Activated naive CD4-positive, alpha-beta T cell (primary cell): ENCODE data around the gene GRM7.
"Not testable (repeated sequence)": the region's sequence is repeated elsewhere in the genome, so short reads cannot be mapped to it uniquely, and the experiment has no call there.

Experiments
- DNase-seq, 4 experiments: peaks; one replicate each; lab custom pipeline; 2025; lab: John Stamatoyannopoulos, UW

GRM7 gene

DNA sequence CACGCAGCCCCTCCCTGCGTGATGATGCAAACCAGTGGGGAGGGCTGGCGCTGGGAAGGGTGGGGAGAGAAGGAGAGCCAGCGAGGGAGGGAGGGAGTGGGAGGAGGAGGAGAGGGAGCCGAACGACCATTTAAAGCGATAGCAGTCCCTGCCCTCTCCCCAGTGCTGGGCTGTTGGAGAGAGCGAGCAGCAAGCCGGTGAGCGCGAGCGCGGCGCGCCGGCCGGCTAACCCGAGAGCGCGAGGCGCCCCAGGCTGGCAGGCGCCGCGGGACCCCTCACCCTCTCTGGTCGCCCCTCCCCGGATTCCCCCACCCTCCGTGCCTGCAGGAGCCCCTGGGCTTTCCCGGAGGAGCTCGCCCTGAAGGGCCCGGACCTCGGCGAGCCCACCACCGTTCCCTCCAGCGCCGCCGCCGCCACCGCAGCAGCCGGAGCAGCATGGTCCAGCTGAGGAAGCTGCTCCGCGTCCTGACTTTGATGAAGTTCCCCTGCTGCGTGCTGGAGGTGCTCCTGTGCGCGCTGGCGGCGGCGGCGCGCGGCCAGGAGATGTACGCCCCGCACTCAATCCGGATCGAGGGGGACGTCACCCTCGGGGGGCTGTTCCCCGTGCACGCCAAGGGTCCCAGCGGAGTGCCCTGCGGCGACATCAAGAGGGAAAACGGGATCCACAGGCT is at the start of gene GRM7:
TSS of gene GRM7 (plus strand) at position 162 of the 671 bp plus-strand sequence.
- DNase-seq, result no peak

DNA sequence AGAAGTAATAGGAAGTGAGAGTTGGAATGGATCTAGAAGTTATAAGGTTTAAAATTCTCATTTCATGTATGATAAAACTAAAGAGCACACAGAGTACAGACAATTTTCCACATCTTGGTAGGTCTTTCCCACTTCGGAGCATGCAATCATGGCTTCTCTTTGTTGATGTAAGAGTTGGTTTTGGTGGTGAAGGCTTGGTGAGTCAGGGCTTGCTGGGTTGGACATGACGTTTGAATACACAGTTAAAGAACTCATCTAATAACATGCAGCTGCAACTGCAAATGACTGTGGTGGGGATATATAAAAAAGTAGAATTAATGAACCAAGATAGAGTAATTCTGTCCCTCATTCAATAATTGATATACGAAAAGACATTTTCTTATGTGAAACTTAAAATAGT is 39.5 kb upstream of the GRM7 start:
- DNase-seq, result no peak

DNA sequence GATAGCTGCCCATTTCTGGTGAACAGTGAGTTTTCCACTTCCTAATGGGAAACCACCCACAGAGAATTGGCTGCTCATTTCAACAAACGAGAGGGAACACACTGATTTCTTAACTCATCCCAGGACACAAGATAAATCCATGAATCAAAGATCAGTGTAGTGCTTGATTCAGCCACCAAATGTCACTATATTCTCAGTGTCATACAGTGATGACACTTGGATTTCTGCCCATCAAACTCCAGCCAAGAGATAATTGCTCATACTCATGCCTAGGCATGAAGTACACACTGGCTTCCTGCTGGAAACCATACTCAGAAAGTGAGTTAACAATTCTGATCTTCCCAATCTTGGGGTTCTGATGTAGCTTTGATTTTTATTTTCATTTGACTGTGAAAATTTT is 35.4 kb upstream of the GRM7 start:
- DNase-seq, result no peak

DNA sequence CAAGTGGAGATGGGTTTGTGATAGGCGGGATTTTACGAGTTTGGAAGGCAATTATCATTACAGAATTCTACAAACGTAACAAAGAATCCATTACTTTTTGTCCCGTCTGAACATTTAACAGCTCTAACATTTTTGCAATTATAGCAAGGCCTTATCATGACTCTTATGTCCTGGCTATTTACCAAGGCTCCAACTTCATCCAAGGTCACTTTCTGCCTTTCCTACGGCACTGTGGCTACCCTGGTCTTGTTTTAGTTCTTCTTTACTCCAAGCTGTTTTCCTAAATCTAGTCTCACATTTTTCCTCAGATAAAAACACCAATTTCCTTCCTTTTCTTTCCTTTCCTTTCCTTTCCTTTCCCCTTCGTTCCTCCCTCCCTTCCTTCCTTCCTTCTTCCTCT is 33.5 kb upstream of the GRM7 start:
- no peak for DNase-seq

DNA sequence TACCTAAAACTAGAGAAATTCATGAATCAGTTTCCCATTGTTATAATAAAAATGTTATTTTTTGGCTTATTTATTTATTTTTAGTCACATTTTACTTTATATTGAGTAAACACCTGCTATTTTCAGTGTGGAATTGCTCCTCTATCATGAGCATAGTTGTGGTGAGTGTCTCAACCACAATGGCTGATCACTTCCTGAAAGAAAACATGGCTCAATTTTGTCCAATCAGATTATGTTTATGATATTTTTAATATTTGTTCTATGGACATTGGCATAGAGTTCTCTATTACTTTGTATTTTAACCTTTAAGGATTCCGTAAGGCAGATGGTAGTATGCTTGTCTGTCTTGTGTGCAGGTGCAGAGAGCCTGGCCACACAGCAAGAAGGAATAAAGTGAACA is 16.2 kb upstream of the GRM7 start:
- DNase-seq, result no peak

DNA sequence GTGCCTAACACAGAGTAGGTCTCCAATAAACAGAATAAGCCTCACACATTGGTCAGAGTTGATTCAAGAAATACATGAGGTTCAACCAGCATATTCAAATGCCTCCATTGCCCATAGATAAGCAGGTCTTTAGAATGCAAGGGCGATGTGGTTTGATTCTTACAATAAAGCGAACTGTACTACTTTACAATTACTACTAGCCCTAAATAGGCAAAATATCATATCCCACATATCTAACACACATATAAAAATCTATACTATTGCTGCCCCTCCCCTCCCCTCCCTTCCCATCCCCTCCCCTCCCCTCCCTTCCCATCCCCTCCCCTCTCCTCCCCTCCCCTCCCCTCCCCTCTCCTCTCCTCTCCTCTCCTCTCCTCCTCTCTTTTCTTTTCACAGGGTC is 6.7 kb upstream of the GRM7 start:
- no peak for DNase-seq

DNA sequence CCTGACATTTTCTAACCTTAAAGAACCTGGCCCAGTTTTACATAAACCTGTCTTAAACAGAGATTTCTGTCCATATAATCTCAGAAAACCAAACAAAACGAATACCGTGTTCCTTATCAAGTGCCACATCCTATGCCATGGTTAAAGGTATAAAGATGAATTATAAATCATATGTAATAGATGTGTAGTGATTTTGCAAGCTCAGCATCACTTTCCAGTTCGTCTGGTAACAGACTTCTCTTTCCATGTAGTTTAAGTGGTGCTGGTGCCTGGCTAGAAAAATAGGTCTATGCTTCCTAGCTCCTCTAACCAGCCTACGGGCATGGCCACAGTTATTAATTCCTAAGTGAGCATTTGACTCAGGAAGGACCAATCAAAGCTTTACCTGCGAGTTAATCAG is 3.4 kb upstream of the GRM7 start:
- DNase-seq, result no peak

DNA sequence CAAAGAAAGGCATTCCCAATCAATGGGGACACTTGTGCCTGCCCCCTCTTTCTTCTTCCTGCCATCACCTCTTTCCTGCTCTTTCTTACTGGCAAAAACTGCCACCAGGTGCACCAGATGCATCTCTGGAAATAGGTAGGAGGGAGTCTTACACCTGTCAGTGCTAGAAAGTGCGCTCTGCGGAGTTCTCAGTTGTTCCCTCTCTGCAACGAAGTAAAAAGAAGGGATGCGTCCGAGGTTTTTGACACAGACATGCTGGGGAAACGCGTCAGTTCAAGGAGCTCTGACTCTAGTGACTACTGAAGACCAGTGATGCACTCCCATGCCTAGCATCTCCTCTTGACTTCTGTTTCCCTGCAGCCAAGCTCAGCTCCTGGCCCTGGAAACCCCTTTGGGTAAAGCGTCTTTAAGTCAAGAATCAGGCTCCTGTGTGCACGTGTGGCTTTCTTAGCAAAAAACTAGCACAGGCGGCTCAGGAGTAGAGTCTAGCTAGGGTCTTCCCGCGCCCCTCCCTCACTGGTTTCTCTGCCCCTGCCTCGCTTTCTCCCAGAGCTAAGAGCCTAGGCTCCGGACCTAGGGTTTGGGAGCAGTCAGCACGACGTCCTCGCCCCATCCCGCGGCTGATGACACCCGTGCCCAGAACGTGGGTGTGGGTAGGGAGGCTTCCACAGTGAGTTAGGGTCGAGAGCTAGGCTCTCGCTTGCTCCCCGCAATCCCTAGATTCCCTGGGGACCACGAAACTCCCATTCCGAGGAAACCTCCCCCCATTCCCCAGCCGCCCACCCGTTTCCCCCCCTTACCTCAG is 564 bp upstream of the GRM7 start:
- no peak for DNase-seq

DNA sequence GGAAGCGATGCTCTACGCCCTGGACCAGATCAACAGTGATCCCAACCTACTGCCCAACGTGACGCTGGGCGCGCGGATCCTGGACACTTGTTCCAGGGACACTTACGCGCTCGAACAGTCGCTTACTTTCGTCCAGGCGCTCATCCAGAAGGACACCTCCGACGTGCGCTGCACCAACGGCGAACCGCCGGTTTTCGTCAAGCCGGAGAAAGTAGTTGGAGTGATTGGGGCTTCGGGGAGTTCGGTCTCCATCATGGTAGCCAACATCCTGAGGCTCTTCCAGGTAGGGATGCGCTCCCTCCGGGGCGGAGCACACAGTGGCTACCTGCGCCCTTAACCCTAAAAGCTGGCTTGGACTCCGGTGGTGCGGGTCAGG is 698 bp downstream of the GRM7 start:
- no peak for DNase-seq

DNA sequence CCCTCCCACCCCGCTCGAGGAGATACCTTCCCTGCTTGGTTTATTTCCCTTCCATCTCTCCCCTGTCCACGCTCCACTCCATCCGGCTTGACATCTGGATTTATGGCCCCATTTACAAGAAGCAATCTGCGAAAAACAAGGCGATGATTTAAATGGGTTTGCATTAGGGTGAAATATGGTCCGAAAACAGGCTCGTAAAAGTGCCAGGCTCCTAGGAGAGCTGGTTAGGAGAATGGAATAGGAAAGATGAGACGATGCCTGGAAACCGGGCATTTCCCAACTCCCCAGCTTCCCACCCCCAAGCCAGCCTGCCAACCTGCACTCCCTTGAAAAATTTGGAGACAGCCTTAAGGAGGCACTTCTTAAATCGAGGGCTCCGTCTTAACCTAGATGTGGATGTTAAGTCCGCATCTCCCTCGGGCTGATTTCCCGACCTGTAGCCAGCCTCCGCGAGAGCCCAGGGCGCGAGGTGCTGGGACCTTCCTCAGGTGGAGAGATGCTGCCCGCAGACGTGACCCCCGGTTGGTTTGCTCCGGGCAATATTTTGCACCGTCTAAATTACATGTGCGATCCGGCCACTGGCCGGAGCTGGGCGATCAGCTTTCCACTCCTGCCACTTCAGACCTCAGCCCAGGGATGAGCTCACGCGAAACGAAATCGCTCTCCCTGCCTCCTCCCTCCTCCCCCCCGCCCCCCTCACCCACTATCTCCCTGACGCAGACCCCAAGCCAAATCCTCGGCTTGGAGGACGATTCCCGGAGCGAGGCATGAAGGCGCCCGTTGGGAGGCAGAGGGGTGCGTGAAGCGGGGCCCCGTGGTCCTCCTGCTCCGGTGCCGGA is 1.3 kb downstream of the GRM7 start:
- no peak for DNase-seq

DNA sequence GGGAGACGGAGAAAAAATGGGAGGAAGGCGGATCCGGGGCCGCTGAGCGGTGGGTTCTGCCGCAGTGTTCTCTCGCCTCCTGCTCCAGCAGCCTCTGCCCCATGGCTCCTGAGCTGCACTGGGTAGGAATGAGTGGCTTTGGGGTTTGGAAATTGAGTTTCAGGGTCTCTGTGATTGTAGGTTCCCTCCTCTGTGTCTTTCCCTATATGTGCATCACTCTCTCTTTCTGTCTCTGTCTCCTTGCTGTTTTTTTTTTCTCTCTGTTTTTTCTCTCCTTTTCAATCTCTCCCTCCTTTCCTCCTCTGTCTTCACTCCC is 1.9 kb downstream of the GRM7 start:
- no peak for DNase-seq

DNA sequence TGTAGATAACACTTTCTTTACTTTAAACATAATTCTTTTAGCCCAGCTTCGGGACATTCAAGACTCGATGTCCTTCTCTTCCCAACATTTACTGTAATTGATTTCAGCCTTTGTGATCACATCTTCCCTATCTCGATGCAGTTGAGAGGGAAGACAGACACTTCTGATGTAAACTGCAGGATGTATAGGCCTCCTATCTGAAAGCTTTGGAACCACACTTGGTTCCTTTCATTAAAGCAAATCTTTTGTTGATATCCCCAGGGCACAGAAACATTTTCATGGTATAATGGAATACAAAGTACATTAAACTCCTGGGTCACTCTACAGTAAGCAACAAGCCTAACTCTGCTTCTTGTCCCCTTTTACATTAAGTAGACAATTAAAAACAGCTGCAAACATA is 6.4 kb downstream of the GRM7 start:
- DNase-seq, result no peak

DNA sequence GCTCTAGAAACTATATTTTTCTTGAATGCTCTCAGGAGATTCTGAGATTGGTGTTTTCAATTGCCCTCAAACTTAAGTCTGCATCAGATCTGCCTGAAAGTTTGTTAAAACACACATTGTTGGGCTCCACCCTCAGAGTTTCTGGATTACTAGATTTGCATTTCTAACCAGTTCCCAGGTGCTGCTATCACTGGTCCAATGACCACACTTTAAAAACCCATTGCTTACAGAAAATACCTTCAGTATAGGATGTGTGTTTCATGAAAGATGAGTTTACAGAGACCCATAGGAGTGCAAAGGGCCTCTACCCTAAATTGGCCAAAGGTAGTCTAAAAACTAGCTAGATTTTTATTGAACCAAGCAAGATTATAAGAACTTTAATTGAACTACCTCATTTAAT is 17.8 kb downstream of the GRM7 start:
- DNase-seq, result no peak

DNA sequence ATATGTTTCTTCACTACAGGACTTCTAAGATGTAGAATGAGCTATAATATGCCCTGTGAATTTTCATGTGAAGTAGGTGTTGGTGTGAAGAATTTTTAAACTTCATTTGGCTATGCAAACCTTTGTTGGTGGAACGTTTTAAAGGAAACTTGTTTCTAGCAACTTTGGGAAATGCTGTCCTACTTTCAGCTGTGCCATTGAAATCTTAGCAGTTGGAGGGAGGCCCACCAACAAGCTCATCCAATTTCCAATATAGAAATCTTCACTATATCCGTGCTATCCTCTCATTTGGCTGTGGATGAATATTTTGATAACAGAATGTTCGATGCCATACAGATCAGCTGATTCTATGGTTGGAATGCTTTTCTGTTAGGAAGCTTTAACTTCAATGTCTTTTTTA is 51.3 kb downstream of the GRM7 start:
- no peak for DNase-seq

DNA sequence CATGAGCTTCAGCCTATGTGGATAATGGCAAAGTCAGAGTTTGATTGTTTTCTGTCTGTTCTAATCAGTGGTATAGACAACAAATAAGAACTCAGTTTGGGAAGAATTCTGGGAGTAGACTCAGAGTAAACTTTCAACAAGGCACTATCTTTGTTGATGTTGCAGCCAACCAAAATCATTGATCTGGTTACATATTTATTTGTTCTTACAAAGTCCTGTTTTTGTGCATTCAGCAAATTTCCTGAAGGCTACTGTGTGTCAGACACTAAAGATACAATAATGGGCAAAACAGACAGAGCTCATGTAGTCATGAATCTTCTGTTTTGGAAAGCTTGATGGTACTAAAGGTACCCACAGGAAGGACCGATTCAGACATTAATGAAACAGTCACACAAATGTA is 55.0 kb downstream of the GRM7 start:
- DNase-seq, result no peak

DNA sequence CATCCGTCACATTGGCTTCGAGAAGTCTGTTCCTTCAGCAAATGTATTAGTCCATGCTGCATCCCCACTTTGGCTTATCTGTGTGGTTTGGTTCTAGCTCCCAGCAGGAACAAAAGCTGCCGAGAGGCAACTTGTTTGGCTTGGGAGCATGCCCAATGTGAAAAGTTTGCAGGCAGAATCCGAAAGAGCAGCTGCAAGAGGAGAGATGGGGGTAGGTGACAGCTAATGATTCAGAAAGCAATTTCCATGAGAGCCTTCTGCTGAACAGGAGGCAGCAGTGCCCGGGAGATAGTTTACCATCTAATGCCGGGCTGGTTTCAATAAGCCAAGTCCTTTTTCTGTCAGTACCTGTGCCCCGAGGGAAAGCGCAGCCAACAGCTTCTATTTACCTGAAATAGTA is 60.2 kb downstream of the GRM7 start:
- DNase-seq, result no peak

DNA sequence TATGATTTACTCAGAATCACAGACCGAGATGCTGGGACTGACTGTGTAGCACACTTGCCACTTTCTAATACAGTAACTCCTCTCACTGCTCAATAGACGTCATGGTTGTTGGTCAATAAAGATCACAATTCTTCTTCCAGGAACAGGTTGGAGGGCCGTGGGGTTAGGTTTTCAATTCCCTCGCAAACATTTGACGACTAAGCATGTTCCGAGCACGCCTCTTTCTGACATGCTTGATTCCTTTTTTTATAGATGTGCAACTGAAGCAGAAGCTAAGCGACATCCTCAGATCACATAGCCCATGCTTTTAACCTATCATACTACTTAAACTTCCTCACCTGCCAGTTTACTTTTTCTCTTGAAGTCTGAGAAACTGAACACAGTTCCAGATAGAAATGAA is 61.0 kb downstream of the GRM7 start:
- DNase-seq, result no peak

DNA sequence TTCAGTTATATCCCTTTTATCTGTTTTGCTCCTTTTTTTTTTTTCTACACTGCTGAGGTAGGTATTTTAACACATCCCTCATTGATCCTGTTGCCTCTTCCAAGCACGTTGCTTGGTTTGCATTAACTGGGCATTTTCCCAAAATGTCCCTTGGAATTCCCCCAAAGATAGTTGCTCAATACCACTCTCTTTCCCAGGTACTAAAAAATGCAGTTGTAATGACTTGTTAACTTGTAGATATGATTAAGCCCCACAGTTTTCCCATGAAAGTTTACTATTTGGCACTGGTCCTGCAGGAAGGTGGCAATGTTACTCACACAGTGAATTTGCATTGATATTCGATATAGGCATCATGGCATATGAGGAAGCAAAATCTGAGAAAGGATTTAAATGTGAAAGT is 67.1 kb downstream of the GRM7 start:
- DNase-seq, result no peak

DNA sequence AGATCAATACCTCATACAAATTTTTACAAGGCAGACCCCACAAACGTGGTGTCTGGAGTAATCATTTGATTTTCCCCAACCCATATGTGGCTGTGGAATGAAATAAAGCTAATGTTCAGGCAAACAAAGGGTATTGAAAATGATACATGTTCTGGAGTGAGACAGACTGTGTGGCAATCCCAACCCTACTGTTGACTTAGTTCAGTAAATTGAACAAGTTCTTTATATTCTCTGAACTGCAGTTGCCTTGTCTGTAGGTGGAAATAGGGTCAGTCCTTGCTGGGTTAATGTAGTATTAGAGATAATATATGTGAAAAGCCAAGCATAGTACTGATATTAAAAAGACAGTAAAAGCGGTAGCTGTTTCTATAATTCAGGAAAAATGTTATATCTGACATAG is 69.0 kb downstream of the GRM7 start:
- DNase-seq, result no peak

DNA sequence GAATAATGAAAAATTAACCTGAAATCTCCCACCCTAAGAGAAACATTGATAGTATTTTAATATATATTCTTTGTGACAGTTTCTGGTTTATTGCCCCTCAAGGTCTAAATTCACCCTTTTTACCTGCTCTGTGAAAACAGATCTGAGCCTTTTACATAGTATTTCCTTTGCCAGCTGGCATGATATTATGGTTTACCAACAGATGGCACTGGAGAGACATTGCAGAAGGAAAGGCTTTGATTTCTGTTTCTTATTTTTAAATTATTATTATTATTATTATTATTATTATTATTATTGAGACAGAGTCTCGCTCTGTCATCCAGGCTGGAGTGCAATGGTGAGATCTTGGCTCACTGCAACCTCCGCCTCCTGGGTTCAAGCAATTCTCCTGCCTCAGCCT is 74.5 kb downstream of the GRM7 start:
- DNase-seq, result not testable (repeated sequence)

DNA sequence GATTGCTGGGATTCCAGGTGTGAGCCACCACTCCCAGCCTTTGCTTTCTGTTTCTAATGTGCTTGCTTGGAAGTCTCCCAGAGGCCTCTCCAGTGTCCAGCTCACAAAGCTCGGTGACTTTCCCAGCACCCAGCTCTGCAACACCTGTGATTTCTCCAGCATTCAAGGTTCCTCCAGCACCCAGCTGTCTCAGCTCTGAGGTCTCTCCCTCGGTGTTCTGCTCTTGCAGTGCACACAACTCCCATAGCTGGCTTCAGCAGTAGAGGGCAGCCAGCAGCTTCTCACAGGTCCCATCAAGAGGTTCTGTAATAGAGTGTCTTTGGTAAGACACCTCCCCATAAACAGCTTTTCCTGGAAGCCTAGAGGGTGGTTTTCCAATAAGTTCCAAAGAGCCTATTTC is 75.1 kb downstream of the GRM7 start:
- DNase-seq, result no peak

DNA sequence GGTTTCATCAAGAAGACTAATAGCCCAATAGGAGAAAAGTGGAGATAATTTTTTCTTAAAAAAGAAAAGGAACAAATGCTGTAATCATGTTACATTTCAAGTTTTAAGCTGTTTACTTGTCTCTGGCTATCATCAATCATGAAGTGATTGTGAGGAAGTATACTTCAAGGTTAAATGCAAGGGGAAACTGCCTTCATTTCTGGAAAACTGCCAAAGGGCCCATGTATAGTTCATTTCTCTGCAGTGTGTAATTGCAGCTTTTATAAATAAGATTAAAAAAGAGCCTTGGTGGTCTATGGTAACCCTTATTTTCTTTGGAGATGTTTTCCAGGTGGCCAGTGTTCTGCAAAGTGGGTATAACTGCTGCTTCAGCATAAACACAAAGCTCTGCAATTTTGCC is 101.9 kb downstream of the GRM7 start:
- no peak for DNase-seq

DNA sequence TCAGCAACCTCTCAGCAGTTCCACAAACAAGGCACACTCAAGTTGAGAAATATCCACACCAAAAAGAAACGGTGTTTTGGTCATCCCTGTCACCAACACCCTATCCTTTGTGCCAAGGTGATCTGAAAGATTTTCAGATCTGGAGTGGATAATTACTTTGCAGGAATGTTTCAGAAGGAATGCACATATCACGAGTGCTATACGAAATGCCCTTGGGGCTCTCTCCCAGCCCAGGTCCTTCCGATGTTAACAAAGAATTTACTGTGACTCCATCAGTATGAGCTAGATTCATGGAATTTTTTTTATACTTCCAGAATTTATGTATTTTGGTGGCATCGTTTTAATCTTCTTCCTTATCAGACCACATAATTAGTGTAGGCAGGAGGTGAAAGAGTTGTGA is 105.0 kb downstream of the GRM7 start:
- no peak for DNase-seq
